HG03565 (cell line): Measurements from ENCODE around the gene HJV.

Experiments used
- ATAC-seq: cut with Tn5 transposase; IDR thresholded peaks from one replicate; pipeline ENCODE4 v1.9.1; 2021; ENCODE audit warnings: mild to moderate bottlenecking, moderate library complexity; ENCODE audit not compliant: unreplicated experiment

HJV gene

DNA sequence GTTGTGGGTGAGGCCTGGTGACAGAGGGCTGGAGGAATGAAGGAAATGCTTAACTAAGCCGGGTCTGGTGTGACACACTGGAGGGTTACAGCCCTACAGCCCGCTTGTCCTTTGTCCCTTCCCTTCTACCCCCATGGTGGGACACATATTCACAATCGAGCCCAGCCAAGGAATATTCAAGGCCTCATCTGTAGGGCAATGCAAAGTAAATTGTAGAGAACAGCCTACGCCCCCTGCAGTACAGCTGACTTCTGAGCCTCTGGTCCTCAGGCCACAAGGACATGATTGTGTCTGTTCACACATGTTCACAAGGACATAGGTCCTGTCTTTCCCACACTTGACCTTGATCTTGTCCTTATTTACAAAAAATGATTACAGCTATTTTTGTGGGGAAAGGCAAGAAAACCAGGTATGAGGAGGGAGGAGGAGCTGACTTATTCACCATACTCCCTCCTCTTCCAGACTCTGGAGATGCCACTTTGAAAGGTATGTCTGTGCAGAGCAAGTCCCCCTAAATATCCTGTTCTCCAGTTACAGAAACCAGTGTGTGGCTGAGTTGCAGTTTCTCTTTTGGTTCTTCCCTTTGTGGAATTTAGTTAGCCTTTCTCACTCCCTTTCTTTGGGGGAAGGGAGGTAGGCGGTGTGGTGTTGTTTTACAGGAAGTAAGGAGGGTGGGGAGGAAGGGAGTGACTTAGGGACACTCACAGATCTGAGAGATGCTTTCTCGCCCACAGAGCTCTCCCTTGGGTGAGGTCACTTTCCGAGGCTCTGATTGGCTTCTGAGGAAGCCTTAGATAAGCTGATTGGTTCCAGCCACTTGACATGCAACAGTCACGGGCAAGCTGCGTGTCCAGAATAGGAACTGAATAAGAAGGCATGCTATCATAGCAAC, 42.4 kb downstream of the HJV start:
- peak; percentile 71 for ATAC-seq

DNA sequence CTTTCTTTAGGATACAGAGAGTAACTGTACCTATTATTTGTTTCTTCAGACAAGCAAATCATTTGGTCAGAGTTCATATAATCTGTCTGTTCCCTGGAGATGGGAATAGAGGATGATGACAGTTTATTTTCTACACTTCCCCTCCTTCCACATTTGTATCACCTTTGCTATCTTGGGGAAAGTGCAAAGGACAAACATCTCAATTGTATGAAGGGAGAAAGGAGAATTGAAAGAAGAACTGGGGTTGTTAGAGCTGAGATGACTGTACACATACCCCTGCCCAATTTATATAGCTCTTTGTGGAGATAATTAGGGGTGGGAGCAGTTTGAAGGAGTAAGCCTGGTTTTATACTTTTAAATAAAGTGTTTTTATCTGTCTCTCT, 43.1 kb downstream of the HJV start:
- ATAC-seq, result no peak

DNA sequence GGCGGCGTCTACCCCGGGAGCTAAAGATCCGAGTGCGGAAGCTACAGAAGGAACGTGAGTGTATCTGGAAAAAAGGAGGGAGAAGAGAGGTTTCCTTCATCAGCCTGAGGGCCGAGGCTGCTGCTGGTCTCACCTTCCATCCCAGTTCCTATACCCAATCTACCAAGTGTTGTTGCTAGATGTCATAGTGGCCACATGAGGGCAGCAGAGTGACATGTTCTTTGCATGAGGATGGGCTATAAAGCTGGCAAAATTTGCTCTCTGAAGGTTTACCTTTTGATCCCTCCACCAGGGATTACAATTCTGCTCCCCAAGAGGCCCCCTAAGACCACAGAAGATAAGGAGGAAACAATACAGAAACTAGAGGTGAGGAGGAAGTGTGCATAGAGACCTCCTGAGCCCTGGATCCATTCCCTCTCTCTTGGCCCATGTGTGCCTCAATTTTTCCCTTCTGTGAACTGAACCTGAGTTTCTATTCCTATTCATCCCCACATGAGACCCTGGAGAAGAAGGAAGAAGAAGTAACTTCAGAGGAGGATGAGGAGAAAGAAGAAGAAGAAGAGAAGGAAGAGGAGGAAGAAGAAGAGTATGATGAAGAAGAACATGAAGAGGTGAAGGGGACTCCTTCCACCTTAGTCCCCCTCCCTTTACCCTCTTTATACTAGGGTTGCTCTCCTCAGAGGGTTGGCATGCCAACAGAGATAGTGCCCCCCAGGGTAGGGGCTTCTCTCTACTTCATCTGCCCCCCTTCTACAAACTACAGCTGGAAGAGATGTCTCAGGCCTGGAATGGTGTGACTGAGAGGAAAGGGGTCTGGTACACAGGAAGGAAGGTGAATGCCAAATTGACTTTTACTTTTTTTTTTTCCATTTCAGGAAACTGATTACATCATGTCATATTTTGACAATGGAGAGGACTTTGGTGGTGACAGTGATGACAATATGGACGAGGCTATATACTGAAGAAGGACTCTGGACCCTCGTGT, 43.8 kb downstream of the HJV start:
- ATAC-seq, result no peak

DNA sequence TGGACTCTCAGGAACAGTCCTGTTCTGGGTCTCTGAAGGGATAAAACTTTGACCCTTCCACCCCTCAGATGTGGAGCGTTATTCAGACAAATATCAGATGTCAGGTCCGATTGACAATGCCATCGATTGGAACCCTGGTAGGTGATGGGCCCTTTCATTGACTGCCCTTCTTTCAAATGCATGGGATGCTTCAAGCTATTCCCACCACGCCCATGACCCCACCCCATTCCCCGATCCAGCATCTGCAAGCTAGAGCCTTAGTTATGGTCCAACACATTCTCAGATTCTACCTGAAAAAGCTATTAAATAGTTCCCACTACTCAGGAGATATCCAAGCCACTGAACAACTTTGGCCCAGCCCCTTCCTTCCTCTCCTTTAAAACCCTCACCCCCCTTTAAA, 44.5 kb downstream of the HJV start:
- no peak for ATAC-seq

DNA sequence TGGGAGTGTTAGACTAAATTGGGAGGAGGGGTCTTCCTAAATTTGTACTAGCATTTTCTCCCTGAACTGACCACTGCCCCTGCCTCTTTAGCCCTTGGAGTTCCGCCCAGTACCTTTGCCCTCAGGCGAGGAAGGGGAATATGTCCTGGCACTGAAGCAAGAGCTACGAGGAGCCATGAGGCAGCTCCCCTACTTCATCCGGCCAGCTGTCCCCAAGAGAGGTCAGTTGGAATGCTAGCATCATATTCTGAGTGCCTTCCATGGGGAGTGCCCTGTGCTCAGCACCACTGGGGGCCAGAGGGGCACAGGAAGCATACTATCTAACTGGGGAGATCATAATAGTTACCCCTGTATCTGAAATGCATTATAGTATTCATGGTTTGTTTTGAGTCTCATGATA, 46.3 kb downstream of the HJV start:
- ATAC-seq, result no peak

DNA sequence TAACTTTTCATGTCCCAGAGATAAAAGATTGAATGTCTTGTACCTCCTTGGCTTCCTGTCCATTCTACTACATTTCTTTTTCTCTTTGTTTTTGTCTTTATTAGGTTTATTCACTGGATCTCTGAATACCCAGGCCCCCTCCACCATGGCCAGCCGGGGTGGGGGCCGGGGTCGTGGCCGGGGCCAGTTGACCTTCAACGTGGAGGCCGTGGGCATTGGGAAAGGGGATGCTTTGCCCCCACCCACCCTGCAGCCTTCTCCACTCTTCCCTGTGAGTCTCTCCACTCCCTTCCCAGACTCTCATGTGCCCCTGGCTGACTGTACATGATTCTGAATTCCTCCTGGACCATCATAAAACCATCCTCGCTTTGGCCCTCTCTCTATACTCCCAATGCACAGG, 46.8 kb downstream of the HJV start:
- no peak for ATAC-seq

DNA sequence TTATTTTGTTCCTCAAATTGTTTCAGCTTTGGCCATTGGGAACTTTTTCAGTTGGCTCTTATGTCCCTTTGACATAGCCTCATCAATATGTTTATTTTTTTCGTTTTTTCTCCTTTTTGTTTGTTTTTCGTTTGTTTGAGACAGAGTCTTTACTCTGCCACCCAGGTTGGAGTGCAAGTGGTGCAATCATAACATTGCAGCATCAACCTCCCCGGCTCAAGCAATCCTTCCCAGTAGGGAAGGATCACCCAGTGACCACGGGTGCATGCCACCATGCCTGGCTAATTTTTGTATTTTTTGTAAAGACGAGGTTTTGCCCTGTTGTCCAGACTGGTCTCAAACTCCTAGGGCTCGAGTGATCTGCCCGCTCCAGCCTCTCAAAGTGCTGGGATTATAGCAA, 49.0 kb downstream of the HJV start:
- no peak for ATAC-seq
